HepG2 (cell line): ENCODE data around the gene UBFD1. TPM values are rescaled to one million over a fixed set of nuclear protein-coding genes. Genes with fewer than 3 reads are reported as not detected.

Source experiments
- ATAC-seq: fragments of 200-7000 bp; cut with Tn5 transposase; 3 replicates; pipeline ENCODE4 v1.9.1; 2020; ENCODE audit warnings: mild to moderate bottlenecking, moderate library complexity
- BruUV-seq: library from RNA; stranded (reverse); fragments of 400-500 nt; replicated peaks from 2 replicates; lab custom pipeline; 2021; lab: Mats Ljungman, UMichigan
- CTCF ChIA-PET: fragments of 300-600 bp; formaldehyde crosslinking; extraction: SDS; loops from one replicate; lab custom pipeline; 2021; ENCODE audit warnings: low total read pairs, inconsistent platforms, low intra/inter-chr PET ratio; lab: Yijun Ruan, JAX
- POLR2A ChIA-PET: fragments of 350-600 bp; sonication (Branson Sonifier 250); formaldehyde crosslinking; loops from one replicate; lab custom pipeline; 2020; ENCODE audit warnings: antibody characterized with exemption, inconsistent platforms; lab: Yijun Ruan, JAX
- DNase-seq: peaks from one replicate; pipeline ENCODE4 v3.0.0-alpha.2; 2015; ENCODE audit warnings: low spot score
- FAIRE-seq: peaks from 3 replicates; lab custom pipeline; 2011; peaks lifted over from hg19 to GRCh38; lab: Jason Lieb, UNC
- H2AFZ ChIP-seq: one replicate; pipeline ENCODE4 v1.6.1; 2011; ENCODE audit warnings: low read length, inconsistent platforms
- H3K27ac ChIP-seq: fragments of 300-600 bp; 3 replicates; pipeline ENCODE4 v1.8.0; 2011; ENCODE audit warnings: mixed run types, mild to moderate bottlenecking, mixed read lengths, low read length, inconsistent platforms; ENCODE audit not compliant: insufficient read depth; ENCODE audit errors: extremely low read length
- H3K27me3 ChIP-seq, 2 experiments: fragments of 200-600 bp in 1 of 2; 2 replicates in 1 of 2; 3 replicates in 1 of 2; pipeline versions ENCODE4 v1.6.0 to v1.8.0; 2011; ENCODE audit warnings: low read length in 2 of 2, mild to moderate bottlenecking in 2 of 2, moderate library complexity in 2 of 2, inconsistent platforms in 1 of 2; ENCODE audit not compliant: insufficient read depth in 2 of 2, control insufficient read depth in 1 of 2
- H3K36me3 ChIP-seq, 2 experiments: fragments of 200-600 bp in 1 of 2; replicated peaks in 1 of 2; 2 replicates in 1 of 2; 3 replicates in 1 of 2; pipeline versions ENCODE4 v1.5.1 to v1.8.0; 2011; ENCODE audit warnings: low read length in 2 of 2, inconsistent platforms in 1 of 2; ENCODE audit not compliant: insufficient read depth in 2 of 2, control insufficient read depth in 1 of 2
- H3K4me1 ChIP-seq: 2 replicates; pipeline ENCODE4 v1.5.1; 2012; ENCODE audit warnings: low read length, inconsistent platforms; ENCODE audit not compliant: insufficient read depth
- H3K4me2 ChIP-seq: 2 replicates; pipeline ENCODE4 v1.6.0; 2011; ENCODE audit warnings: low read depth, low read length, inconsistent platforms
- H3K4me3 ChIP-seq, 3 experiments: fragments of 200-600 bp in 1 of 3; sonication (generic), shearing (Covaris generic) in 1 of 3; replicated peaks in 1 of 3; 2 replicates each; pipeline ENCODE4 v1.5.1; 2011 to 2016; ENCODE audit warnings: low read length in 3 of 3, inconsistent platforms in 2 of 3, low read depth in 2 of 3, mild to moderate bottlenecking in 2 of 3, control low read depth in 1 of 3, mixed read lengths in 1 of 3; ENCODE audit not compliant: insufficient read depth in 1 of 3
- H3K79me2 ChIP-seq: one replicate; pipeline ENCODE4 v1.6.1; 2011; ENCODE audit warnings: low read length, inconsistent platforms; ENCODE audit not compliant: insufficient read depth
- H3K9ac ChIP-seq: 2 replicates; pipeline ENCODE4 v1.6.0; 2011; ENCODE audit warnings: mild to moderate bottlenecking, low read depth, low read length, inconsistent platforms; ENCODE audit not compliant: insufficient read depth
- H3K9me3 ChIP-seq: 2 replicates; pipeline ENCODE4 v1.5.1; 2012; ENCODE audit warnings: mild to moderate bottlenecking, low read length
- H4K20me1 ChIP-seq: 2 replicates; pipeline ENCODE4 v1.6.0; 2011; ENCODE audit warnings: inconsistent platforms, mild to moderate bottlenecking, low read length, moderate library complexity; ENCODE audit not compliant: insufficient read depth
- GTF3A ChIP-seq: sonication (generic); formaldehyde crosslinking; conservative IDR thresholded peaks from 2 replicates; pipeline ENCODE4 v1.4.0; 2020; ENCODE audit warnings: mild to moderate bottlenecking, missing genetic modification reagents
- HOMEZ ChIP-seq: IDR thresholded peaks from 2 replicates; pipeline ENCODE4 v1.6.1; 2016; ENCODE audit warnings: low read depth
- NRL ChIP-seq: sonication (generic); formaldehyde crosslinking; IDR thresholded peaks from 2 replicates; pipeline ENCODE4 v1.5.0; 2020; ENCODE audit warnings: missing genetic modification reagents, mild to moderate bottlenecking, moderate library complexity, borderline replicate concordance
- REST ChIP-seq, 2 experiments: IDR thresholded peaks; 2 replicates each; pipeline ENCODE4 v1.6.1; 2011 to 2012; ENCODE audit warnings: low read length in 2 of 2, borderline replicate concordance in 1 of 2, low read depth in 1 of 2, mild to moderate bottlenecking in 1 of 2, moderate library complexity in 1 of 2
- SNAPC2 ChIP-seq: sonication (generic); formaldehyde crosslinking; IDR thresholded peaks from 2 replicates; pipeline ENCODE4 v1.8.1; 2022; ENCODE audit warnings: mild to moderate bottlenecking, missing genetic modification reagents
- ZFX ChIP-seq: sonication (generic); formaldehyde crosslinking; IDR thresholded peaks from 2 replicates; pipeline ENCODE4 v1.4.0; 2020; ENCODE audit warnings: mild to moderate bottlenecking, low read depth, missing genetic modification reagents, moderate library complexity
- ZNF136 ChIP-seq: sonication (generic); formaldehyde crosslinking; IDR thresholded peaks from 2 replicates; pipeline ENCODE4 v1.8.1; 2022; ENCODE audit warnings: low read depth, mild to moderate bottlenecking, moderate library complexity, missing genetic modification reagents
- ZNF574 ChIP-seq: sonication (generic); formaldehyde crosslinking; IDR thresholded peaks from 2 replicates; pipeline ENCODE4 v1.4.0; 2020; ENCODE audit warnings: missing genetic modification reagents
- WGBS: methylation state at CpG from one replicate; pipeline ENCODE4 v1.1.6; 2017; ENCODE audit warnings: low lambda C conversion rate; 5-methylcytosine and 5-hydroxymethylcytosine counted together
- in situ Hi-C: cut with HindIII; loops from 2 replicates; pipeline ENCODE4 v1.10.0; 2017; ENCODE audit warnings: low pct_unique_long_range_greater_than_20kb; ENCODE audit not compliant: extremely low pct_ligation_motif_present
- intact Hi-C: fragments of 100-400 bp; cut with micrococcal nuclease; formaldehyde crosslinking; loops from one replicate; pipeline ENCODE4 v1.10.0; 2022; ENCODE audit not compliant: unreplicated experiment
- polyA plus RNA-seq, 8 experiments: library from polyadenylated mRNA; depleted of rRNA in 3 of 8; stranded (reverse) in 7 of 8; unstranded in 1 of 8; fragments of >200 nt; fragmentation: Illumina TruSeq in 4 of 8; extraction: Trizol in 4 of 8; gene quantifications; 2 replicates each; pipeline versions ENCODE4 v1.2.1 to v1.2.3, GENCODE V29; 2011 to 2016; ENCODE audit warnings: low read depth in 4 of 8, missing spikeins in 1 of 8, mixed read lengths in 1 of 8; ENCODE audit not compliant: insufficient read depth in 1 of 8
- total RNA-seq, 5 experiments: library from RNA; depleted of rRNA; stranded (reverse); fragments of >200 nt; fragmentation: Illumina TruSeq; extraction: Trizol; gene quantifications; 2 replicates each; pipeline ENCODE4 v1.2.3, GENCODE V29; 2016; ENCODE audit warnings: low read depth in 1 of 5

UBFD1 gene
- total and polyA plus RNA-seq, 2 of the 13 experiments (the other 11 are each of a cell fraction or from before 2014, with no cell fraction given): 100 to 111 TPM

GRCh38 chr16:23520500-23520899 lies 37.0 kb upstream of the UBFD1 start:
- FAIRE-seq: no peak
- WGBS: 95% methylated on average over 4 of the region's 4 CpGs
- no peak overlapping the region for H3K4me3 ChIP-seq
- H3K4me1 ChIP-seq: no peaks in the 10 kb centered on the region
- CTCF ChIA-PET: no interaction called here
- no peak for ATAC-seq
- H3K9ac ChIP-seq: no peak overlapping the region
- H3K79me2 ChIP-seq: no peaks in the 10 kb centered on the region
- no peak overlapping the region for H3K4me2 ChIP-seq
- TF ChIP-seq HOMEZ (CRISPR knock-in tag): no peak
- TF ChIP-seq ZFX: no peak
- no peak for TF ChIP-seq REST (IDR thresholded peaks at IDR 0.05; ENCODE audit: borderline replicate concordance in 1 of 2, low read depth in 1 of 2, low read length in 2 of 2)
- TF ChIP-seq ZNF136 (CRISPR knock-in tag): no peak
- TF ChIP-seq GTF3A (CRISPR knock-in tag): no peak
- TF ChIP-seq ZNF574 (CRISPR knock-in tag): no peak
- no peak for TF ChIP-seq SNAPC2 (CRISPR knock-in tag)
- no peak for TF ChIP-seq NRL (CRISPR knock-in tag)
- BruUV-seq: no TSS peak
- peaks cover 31 to 49% of the 10 kb centered on the region in 2 experiments for H3K36me3 ChIP-seq
- H4K20me1 ChIP-seq: no peaks in the 10 kb centered on the region
- no peak overlapping the region for H2AFZ ChIP-seq
- no peaks in the 10 kb centered on the region for H3K27me3 ChIP-seq
- no peak overlapping the region for H3K27ac ChIP-seq
- H3K9me3 ChIP-seq: no peaks in the 10 kb centered on the region
- intact Hi-C loops (no loop called here), in situ Hi-C loops (no loop called here)
- DNase-seq: no peak
- POLR2A ChIA-PET: interaction anchor here (0.8 kb wide), 1 partner anchor 37 kb away, joined by 4 read pairs; the partner anchor contains the start of genes EARS2 and UBFD1
